NCI-H345 treated with DMSO at 0.1 percent for 48 hours (cell line): ENCODE measurements around the gene PCCA.
"Not testable (repeated sequence)": the region's sequence is repeated elsewhere in the genome, so short reads cannot be mapped to it uniquely, and the experiment has no call there.

Source experiments
- DNase-seq: peaks from one replicate; lab custom pipeline; 2025; ENCODE audit not compliant: unreplicated experiment; lab: John Stamatoyannopoulos, UW

Gene PCCA, protein sequence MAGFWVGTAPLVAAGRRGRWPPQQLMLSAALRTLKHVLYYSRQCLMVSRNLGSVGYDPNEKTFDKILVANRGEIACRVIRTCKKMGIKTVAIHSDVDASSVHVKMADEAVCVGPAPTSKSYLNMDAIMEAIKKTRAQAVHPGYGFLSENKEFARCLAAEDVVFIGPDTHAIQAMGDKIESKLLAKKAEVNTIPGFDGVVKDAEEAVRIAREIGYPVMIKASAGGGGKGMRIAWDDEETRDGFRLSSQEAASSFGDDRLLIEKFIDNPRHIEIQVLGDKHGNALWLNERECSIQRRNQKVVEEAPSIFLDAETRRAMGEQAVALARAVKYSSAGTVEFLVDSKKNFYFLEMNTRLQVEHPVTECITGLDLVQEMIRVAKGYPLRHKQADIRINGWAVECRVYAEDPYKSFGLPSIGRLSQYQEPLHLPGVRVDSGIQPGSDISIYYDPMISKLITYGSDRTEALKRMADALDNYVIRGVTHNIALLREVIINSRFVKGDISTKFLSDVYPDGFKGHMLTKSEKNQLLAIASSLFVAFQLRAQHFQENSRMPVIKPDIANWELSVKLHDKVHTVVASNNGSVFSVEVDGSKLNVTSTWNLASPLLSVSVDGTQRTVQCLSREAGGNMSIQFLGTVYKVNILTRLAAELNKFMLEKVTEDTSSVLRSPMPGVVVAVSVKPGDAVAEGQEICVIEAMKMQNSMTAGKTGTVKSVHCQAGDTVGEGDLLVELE

DNA sequence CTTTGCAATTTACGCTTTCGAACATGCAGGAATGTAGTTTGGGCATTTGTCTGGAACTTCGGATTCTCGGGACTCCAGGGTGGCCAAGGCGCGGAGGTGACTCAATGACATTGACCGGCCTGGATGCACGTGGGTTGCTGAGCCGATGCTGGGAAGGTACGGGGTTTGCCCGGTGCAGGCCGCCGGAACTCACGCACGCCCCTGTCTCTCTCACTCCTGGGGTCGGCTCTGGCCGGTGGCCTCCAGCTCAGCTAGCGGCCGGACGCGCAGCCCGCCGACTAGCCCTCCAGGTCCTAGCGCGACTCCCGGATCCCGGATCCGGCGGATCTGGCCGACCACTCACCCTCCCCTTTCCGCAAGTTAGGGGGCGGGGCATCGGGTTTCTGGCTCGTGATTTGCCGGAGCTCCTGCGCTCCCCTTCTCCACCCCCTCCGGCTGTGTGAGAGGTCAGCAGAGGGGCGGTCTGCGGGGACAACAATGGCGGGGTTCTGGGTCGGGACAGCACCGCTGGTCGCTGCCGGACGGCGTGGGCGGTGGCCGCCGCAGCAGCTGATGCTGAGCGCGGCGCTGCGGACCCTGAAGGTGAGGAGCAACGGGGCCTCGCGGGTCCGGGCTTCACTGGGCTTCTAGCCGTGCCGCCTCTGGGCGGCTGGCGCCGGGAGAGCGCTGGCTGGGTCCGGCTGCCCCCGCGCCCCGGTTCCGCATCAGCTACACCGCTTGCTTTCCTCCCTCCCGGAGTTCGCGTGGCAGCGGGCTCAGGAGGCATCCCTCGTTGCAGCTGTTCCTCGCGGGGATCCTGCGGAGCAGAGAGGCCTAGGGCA, at the start of gene PCCA:
TSS of gene PCCA (plus strand) at position 450 of the 821 bp plus-strand sequence. CDS start at position 478, 28 bp downstream.
- peak; percentile 80 for DNase-seq

DNA sequence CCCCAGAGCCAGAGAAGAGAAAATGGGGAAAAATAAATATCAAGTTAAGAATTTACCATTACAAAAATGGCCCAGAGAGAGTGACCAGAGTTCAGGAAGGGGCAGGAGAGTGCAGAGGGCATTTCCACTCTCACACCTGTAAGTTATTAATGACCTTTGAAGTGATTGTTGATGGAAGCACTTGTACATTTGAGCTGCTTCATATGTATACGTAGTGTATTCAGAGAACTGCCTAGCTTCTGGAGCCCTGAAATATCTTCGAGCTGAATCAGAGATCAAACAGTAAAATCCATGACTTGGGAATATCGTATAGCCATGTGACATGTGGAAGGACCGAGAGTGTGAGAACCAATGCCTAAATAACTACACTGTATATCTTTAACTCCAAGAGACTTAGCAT, 49.2 kb upstream of the PCCA start:
- DNase-seq = no peak

DNA sequence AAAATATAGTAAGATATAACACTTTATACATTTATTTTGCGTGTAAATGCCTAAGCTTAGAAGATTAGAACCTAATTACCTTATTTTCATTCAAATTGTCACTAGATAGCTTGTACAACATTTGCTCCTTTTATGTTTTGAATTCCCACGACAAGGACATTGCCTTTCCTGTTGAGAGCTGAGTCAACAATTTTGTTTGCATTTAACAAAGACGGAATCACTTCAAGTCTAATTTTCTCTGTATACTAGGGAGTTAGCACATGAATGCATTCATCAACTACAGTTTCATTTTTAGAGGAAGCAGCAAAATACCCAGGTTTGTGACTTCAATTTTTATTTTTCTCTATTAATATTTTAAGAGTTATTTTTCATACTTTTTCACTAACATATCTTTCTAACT, 48.7 kb upstream of the PCCA start:
- DNase-seq = peak; percentile 60

- no peak for DNase-seq
Observed at GRCh38 chr13:100044936-100045335, 44.0 kb upstream of the PCCA start.

DNA sequence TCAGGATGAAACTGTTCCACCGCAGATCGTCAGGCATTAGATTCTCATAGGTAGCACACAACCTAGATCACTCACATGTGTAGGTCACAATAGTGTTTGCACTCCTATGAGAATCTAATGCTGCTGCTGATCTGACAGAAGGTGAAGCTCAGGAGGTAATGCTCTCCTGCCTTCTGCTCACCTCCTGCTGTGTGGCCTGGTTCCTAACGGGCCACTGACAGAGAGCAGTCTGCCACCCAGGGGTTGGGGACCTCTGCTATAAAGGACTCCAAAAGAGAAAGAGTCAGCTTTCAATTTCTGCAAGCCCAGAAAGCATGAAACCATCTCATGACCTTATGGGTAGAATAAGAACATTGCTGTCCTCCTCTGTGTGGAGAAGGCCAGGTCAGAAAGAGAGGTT, 43.5 kb upstream of the PCCA start:
- no peak for DNase-seq

GRCh38 chr13:100051070-100051469, 37.8 kb upstream of the PCCA start:
- DNase-seq = no peak

DNA sequence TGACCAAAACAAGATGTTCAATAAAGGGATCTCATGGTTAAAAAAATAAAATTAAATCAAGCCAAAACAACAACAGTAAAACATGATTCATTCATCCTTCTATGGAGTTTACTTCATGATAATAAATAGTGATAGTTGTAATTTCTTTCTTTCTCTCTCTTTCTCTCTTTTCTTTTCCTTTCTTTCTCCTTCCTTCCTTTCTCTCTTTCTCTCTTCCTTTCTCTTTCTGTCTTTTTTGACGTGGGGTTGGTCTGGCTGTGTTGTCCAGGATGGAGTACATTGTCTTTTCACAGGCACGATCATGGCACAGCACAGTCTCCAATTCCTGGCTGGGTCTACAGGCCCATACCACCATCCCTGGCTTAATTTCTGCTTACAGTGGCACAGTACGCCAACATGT, 29.1 kb upstream of the PCCA start:
- no peak for DNase-seq

- no peak for DNase-seq
Observed at GRCh38 chr13:100063333-100063732, 25.6 kb upstream of the PCCA start.

DNA sequence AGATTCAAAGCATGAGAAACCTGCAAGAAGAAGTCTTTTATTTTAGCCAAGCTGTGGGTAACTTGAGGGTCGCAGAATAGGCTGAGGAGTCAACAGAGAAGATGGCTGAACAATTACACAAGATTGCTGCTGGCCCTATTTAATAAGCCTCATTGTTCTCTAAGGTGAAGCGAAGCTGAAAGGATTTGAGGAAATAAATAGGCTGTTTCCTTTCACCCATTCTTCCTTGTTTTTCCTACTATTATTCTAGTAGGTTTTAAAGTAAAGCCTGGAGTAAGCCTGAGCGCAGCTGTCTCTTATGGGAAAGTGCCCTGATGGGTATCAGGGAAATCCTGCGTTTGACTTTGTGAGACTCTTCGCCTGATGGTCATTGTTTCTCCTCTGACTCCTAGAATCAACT, 25.0 kb upstream of the PCCA start:
- DNase-seq = no peak

DNA sequence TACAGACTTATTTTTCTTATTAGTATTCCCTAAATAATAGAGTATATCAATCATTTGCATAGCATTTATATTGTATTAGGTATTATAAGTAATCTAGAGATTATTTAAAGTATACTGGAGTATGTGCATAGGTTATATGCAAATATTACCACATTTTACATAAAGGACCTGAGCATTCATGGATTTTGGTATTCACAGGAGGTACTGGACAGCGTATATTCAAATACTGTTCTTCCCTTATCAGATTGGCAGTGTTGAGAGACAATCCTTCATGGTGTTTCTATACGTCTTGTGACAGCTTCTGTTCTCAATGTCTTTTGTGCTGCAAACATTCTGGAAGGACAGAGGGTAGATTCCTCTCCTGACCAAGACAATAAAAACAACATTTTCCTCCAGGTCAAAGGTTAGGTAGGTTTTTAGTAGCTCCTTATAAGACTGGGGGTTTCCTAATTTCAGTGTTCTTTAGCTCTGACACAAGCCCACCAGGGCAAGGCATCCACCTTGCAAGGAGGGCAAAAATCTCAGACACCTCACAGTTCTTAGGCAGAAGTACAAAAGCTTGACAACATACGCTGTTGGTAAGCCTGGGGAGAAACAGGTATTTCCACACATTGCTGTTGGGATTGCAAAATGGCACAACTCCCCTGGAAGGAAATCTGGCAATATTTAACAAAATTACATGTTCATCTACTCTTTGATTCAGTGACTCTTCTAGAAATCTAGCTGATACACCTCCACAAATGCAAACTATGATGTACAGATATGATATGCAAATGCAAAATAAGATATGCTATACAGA, 20.6 kb upstream of the PCCA start:
- DNase-seq = no peak

- DNase-seq = no peak
Observed at GRCh38 chr13:100069278-100069677, 19.6 kb upstream of the PCCA start.

DNA sequence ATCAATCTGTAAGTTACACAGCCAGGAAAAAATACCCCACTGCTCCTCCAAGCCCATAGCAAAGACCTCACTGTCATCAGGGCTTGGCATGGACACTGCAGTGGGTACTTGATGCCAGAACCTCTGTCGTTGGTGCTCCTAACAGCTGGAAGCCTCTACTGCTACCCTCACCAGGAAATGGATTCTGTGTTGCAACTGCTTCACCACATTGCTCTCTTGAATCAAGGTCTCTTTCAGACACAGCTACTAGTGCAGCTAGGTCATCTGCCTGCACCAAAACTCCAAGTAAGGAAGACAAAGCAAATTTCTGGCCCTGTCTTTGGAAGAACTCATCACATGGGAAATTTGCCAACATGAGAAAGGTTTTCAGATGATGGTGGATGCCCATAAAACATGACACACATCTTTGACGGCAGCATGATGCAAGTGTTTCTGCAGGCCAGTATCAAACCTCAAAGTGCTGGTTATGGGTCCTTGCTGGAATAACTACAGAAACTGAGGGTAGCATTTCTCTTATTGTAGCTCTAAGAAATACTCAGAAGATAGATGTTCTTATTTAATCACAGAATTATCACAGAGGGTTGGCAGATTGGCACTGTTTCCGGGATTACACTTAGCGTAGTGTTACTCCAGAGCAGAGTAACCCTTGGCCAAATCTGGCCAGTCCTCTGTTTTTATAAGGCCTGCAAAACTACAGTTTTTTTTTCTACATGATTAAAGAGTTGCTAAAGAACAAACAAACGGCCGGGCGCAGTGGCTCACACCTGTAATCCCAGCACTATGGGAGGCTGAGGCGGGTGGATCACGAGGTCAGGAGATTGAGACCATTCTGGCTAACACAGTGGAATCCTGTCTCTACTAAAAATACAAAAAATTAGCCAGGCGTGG, 12.9 kb upstream of the PCCA start:
- DNase-seq = no peak

DNA sequence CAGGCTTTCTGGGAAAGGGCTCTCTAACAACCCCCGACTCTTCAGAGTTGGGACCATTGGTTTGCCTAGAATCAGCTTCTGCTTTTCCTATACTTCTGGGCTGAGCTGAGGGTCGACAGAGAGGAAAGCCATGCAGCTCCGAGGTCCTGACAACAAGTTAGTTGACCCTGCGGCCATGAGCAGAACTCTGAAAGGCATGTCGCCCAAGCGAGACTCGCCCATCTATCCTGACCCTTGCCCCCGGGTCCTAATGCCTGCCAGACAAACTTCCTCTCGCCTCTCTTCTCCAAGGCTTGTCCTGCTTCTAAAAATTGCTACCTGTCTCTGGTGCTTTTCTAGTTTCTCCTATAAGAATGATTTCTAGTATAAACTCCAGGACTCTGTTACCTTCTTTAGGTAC, 9.9 kb upstream of the PCCA start:
- not testable (repeated sequence) for DNase-seq

DNA sequence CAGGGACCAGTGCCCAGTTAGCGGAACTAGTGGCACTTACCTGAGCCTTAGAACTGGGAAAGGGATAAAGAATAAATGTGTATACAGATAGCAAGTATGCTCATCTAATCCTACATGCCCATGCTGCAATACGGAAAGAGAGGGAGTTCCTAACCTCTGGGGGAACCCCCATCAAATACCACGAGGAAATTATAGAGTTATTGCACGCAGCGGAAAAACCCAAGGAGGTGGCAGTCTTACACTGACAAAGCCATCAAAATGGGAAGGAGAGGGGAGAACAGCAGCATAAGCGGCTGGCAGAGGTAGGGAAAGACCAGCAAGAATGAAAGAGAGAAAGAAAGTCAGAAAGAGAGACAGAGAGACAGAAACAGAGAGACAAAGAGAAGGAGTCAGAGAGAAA, 5.5 kb upstream of the PCCA start:
- not testable (repeated sequence) for DNase-seq

DNA sequence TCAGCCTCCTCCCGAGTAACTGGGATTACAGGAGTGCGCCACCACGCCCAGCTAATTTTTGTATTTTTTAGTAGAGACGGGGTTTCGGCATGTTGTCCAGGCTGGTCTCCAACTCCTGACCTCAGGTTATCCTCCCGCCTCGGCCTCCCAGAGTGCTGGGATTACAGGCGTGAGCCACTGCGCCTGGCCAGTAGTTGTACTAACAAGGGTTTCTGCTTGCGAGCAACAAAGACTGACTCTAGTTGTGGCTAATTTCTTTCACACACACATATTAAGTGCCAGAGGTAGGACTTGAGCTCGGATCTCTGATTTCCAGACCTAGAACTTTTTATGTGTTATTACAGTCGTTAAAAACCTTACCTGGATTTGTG, 635 bp upstream of the PCCA start:
- no peak for DNase-seq

GRCh38 chr13:100089465-100090032, 656 bp downstream of the PCCA start:
- DNase-seq = no peak

DNA sequence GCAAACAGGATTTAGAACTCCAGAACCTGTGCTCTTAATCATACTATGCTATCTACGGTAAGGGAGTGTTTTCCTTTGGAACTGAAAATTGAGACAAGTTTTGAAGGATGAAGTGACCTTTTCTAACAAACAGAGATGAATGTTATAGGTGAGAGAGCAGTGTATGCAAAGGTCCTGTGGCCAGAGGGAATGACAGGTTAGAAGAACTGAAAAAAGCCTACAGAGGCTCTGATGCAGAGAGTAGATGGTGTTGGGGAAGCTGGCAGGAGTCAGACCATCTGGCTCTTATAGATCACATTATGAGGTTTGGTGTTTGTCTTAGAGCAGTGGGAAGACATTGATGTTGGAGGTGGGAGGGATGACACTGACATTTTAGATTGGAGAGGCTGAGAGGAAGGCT, 2.0 kb downstream of the PCCA start:
- no peak for DNase-seq

DNA sequence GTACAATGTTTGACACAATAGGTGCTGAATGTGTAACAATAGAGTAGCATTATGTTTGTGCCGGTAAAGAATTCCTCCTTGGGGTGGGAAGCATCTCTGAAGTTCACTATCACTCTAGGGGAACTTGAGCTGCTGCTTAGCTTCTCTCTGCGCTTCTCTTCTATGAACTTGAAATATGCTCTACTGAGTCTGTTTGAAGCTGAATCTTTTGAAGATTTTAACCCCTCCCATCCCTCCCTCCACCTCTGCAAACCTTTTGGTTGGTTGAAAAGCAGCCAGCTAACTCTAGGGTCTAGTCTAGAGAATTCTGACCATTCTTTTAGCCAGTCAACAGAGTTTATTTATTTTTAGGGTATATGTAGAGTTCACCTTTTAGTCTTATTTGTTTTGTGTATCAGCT, 2.5 kb downstream of the PCCA start:
- no peak for DNase-seq

- DNase-seq = not testable (repeated sequence)
Observed at GRCh38 chr13:100092273-100092672, 3.4 kb downstream of the PCCA start.

- DNase-seq = no peak
Observed at GRCh38 chr13:100095498-100095897, 6.6 kb downstream of the PCCA start.
